ENCODE data around the gene PIMREG. TPM values are rescaled to one million over a fixed set of nuclear protein-coding genes. Genes with fewer than 3 reads are reported as not detected.

PIMREG gene
- 24.3 and 47.6 TPM in 2 replicates for total RNA-seq

DNA sequence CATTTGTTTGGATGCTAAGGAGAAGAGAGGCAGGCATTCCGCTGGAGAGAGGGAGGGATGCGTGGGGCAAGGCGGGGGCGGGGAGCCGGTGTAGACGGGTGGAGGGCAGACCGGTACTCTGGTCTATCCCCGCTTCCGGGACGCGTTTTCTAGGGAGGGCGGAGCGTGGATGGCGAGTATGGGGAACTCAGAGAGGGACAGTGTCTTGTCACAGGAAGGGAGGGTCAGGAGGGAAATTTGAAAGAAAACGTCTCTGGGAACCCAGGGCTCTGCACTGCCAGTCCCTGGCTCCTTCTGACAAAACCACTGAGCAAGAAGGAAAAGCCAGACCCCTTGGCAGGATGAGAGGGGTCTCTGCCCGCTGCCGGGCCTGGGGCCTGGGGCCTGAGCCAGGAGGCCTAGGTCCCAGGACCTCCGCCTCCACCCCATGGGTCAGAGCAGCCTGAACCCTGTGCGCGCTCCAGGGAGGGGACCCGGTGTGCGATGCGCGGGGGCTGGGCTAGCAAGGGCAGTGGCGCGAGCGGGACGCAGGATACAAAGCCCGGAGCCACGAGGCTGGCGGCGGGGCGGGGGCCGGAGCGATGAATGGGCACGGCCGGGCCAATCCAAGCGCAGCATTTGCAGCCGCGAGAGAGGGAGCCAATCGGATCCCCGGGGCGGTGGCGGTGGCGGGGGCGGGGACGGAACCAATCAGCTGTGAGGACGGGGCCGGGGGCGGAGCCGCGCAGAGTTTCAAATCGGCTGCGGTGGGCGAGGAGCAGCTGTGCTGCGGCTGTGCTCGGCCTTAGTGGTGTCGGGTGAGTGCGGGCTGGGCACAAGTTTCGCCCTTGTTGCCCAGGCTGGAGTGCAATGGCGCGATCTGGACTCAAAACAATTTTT is at the start of gene PIMREG:
TSS of gene PIMREG (plus strand) at position 764 of the 879 bp plus-strand sequence. CDS start 656 bp downstream, outside the sequence.
- peak; percentile 70 for DNase-seq (ENCODE audit: low read depth, low spot score)

- DNase-seq (ENCODE audit: low read depth, low spot score): no peak
Measured at GRCh38 chr17:6398955-6399354, 45.3 kb upstream of the PIMREG start.

DNA sequence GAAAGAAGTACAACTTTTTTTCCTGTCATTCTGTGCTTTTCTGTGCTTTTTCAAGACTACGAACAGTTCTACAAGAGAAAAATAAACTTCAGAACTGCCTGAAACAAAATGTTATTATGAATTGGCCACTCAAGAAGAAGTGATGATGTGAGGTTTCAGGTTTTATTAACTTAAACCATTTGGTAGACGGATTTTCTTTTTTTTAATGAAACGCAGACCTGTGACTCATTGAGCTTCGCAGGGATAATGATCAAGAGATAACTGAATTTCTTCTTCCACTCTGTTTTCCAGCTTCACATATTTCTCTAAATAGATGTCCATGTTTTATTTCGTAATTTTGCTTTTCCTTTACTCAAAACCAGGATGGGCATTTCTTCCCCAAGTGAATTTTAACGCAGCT is 42.0 kb upstream of the PIMREG start:
- DNase-seq (ENCODE audit: low read depth, low spot score): no peak

GRCh38 chr17:6408276-6408675 is 36.0 kb upstream of the PIMREG start:
- DNase-seq (ENCODE audit: low read depth, low spot score): no peak

- no peak for DNase-seq (ENCODE audit: low read depth, low spot score)
Measured at GRCh38 chr17:6408735-6409134, 35.5 kb upstream of the PIMREG start.

DNA sequence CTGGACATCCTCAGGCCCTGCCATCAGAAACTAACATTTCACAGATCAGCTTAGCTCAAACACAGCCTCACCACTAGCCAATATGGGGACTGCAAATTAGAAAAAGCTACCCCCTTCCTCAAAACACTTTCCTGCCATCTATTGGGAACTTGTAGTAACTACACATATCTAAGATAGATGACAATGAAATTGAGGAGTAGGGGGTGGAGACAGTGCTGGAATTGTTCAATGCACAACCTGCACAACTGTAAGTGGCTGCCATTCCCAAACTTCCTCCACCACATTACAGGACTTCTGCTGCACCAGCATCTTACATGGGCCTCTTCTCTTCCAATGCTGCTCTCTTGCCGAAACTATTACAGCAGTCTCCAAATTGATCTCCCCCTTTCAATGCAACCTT is 31.2 kb upstream of the PIMREG start:
- peak; percentile 19 for DNase-seq (ENCODE audit: low read depth, low spot score)

GRCh38 chr17:6415616-6416015 is 28.6 kb upstream of the PIMREG start:
- no peak for DNase-seq (ENCODE audit: low read depth, low spot score)

DNA sequence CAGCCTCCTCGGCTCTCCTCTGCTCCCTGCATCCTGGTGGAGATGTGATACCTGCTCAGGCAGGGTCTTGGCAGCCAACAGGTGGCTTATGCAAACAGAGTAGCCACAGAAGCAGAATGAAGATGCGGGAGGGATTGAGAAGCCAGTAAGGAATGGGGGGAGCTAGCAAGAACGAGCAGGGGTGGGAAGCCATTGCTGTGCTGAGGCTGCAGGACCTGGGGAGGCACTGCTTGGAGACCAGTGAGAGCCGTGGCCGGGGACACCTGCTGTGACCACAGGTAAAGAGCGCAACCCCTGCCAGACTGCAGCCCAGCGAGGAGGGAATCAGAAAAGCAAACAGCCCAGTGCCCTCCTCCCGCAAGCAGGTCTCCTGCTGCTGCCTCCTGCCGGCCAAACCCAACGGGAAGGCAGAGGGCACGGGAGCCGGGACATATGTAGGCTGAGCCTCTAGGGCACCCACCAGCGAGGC is 24.0 kb upstream of the PIMREG start:
- DNase-seq (ENCODE audit: low read depth, low spot score): no peak

DNA sequence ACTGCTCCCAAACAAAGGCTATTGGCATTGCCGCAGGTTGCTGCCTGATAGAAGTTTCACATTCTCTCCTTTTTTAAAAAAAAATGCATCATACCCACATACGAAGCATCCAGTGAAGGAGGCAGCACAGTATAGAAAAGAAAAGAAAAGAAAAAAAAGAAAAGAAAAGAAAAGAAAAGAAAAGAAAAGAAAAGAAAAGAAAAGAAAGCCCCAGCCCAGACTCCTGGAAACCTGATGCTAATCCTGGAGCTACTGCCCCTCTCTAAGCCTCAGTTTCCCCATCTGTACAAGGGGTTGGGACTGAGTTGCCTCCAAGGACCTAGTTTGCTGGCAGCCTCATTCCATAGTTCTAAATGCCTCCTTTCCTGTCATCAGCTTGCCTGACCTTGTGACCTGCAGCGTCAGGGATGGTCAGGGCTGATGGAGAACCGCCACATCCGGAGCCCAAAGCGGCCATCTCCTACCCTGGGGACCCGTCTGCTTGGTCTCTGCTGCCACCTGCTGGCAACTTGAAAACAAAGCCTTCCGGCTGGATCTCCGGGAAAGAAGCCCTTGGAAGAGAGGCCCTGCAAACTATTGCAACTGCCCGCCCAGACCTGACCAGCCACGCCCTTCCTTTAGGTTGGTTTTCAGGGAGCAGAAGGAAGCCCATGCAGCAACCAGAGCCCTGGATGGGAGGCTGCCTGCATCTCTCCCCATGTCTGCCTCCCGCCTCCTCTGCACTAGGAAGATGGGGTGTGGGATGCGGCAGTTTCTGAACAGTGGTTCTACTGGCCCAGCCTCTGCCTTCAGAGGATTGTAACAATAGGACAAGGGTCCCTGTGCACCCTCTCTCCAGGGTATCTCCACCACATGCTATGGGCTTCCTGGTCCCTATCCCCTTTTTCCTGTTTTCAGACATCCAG is 22.3 kb upstream of the PIMREG start:
- DNase-seq (ENCODE audit: low read depth, low spot score): no peak

DNA sequence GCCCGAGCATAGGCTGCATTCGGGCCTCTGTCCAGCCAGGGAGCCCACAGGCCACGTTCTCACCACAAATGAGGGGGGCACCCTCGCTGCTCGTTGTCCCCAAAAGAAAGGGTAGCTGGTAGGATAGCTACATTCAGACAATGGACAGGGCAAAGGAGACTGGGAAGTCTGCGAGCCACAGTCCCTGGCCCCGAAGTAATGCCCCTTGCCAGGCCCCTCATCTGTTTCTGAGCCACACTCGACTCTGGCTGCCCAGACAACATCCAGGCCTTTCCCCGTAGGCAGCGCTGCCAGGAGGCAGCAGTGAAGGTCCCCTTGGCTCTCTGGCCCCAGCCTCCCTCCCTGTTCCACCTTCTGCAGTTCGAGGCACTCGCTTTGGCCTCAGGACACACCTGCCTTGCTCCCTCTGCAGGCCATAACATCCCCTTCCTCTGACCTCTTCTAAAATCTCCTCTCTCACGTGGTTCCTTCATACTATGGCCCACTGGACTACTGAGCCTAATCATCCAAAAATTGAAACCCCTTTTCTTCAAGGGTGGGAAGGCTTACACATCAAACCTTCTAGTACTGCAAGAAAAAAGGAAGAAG is 21.5 kb upstream of the PIMREG start:
- no peak for DNase-seq (ENCODE audit: low read depth, low spot score)

DNA sequence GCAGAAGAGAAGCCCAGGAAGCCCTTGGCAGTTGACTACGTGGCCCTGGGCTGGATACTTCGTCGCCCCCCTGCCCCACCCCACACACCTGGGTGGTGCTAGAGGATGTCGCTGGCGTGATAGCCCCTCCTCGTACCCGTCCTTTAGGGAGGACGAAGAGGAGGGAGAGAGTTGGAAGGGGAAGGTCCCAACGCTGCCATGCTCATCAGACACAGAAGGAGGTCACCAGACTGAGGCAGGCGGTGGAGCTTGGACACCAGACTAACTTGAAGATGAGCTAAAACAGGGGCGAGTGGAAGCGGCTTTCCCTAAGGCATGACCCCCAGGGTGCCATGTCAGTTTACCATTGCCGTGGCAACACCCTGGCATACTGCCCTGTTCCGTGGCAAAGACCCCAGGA is 20.3 kb upstream of the PIMREG start:
- no peak for DNase-seq (ENCODE audit: low read depth, low spot score)

DNA sequence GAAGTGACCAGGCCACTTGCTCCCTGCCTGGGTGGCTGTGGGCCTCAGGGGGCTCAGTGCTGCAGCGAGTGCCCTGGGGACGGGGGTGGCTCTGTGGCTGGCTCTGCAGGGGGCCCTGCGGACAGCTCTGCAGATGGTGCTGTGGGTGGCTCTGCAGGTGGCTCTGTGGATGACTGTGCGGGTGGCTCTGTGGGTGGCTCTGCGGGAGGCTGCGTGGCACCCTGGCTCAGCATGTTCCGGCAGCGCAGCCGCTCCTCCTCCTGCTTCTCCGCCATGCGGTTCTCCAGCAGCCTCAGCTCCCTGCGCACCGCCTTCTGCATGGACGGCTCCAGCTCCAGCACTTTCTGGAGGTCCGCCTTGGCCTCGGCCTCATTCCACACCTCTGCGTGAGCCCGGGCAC is 18.8 kb upstream of the PIMREG start:
- no peak for DNase-seq (ENCODE audit: low read depth, low spot score)

GRCh38 chr17:6426356-6427101 is 17.7 kb upstream of the PIMREG start:
- no peak for DNase-seq (ENCODE audit: low read depth, low spot score)

DNA sequence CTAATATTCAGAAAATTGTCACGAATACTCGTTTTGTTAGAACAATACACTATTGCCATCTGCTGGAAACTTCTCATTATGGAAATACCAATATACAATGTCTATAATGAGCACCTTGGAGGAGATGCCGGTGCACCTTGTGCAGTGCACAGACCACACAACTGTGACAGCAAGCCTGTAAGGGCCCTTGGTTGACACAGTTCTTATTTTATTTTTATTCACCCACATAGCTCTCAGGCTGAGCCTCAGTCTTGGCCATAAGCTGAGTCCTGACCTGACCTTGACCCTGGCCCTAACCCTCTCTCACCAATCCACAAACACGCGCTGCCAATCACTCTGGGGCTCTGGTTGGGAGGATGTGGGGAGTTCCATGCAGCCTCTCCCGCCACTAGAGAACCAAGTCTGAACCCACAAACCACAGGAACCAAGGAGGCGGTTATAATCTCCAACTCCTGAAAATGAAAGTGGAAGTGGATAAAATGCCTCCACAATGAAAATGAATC is 16.9 kb upstream of the PIMREG start:
- DNase-seq (ENCODE audit: low read depth, low spot score): no peak

DNA sequence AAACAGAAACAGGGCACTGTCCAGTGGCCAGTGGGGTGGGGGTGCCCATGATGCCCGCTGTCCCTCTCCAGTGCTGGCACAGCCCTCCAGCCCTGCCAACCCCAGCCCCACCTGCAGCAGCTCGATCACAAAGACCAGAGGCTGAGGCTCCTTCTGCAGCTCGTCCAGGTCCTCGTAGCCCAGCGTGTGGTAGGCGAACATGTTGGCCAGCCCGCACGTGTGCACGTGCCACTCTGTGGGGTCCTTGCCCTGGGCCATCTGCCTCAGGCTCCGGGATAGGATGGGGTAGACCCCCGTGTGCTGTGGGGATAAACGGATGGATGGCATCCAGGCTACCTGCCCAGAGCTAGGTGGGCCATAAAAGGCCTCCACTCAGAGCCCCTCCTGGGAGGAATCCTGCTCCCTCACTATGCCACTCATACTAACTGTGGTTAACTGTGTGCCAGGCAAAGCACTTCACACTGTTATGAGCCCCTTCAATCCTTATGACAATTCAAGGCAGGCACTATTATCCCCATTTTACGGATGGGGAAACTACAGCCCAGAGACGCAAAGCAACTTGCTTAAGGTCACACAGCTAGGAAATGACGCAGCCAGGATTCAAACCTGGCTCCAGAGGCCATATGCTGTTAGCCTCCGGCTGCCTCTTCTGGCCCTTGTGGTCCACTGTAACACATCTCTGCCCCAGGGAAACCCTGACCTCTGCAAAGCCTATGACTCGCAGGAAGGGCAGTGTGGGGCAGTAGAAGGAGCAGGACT is 15.9 kb upstream of the PIMREG start:
- no peak for DNase-seq (ENCODE audit: low read depth, low spot score)

- no peak for DNase-seq (ENCODE audit: low read depth, low spot score)
Measured at GRCh38 chr17:6429266-6429665, 15.0 kb upstream of the PIMREG start.

DNA sequence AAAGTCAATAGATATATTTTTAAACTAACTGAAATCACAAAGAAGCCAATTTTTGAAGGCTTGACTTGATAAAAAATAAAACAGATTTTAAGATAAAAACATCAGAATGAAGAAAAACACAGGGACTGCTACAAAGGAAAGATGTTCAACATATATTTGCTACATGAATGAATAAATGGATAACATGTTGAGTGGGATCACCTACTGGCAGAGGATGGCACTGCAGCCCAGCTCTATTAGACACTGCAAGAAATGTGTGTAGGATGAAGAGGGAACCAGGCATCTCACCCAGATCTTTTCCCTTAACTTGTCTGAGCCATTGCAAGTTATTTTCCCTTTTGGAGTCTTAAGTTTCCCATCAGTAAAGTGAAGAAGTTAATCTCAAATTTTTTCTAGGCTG is 13.5 kb upstream of the PIMREG start:
- no peak for DNase-seq (ENCODE audit: low read depth, low spot score)

DNA sequence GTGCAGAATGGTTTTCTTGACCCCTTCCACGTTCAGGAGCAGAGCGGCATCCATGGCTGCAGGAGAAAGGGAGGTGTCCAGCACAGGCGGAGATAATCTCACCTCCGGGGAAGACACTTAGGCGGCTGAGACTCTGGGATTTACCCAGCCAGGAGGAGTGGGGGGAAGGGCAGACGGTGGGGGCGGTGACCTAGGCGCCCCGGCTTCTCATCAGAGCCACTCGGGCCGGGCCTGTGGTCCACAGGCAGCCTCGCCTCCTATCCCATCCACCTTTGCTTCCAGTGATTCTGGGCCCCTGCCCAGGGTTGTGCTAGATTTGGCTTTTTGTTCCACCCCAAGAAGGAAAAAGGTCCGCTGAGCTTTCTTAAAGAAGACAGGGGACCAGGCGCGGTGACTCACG is 9.2 kb upstream of the PIMREG start, which contains the start of gene AIPL1:
TSS of gene AIPL1 (minus strand) at position 71 of the 400 bp plus-strand sequence. CDS start at position 54, 17 bp downstream.
- no peak for DNase-seq (ENCODE audit: low read depth, low spot score)

DNA sequence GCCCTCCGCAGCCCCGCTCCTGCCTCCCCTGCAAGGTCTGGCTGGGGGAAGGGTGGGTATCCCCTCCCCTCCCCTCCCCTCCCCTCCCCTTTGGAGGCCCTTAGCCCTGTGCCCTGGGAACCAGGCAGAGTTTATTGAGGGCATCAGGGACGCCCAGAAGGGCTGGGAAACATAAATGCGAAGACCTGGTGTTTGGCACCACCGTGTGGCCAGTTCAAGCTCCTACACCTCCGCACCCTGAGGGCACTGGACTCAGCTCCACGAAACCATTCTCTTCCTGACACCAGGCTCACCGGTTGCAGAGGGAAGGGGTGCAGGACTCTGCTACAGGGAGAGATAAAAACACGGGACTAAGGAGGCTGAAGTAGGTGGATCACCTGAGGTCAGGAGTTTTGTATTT is 8.3 kb upstream of the PIMREG start:
- DNase-seq (ENCODE audit: low read depth, low spot score): no peak

GRCh38 chr17:6437466-6437865 is 6.8 kb upstream of the PIMREG start:
- no peak for DNase-seq (ENCODE audit: low read depth, low spot score)
